ENCODE data around the gene CCDC171. TPM values are rescaled to one million over a fixed set of nuclear protein-coding genes. Genes with fewer than 3 reads are reported as not detected.
"Not testable (repeated sequence)": the region's sequence is repeated elsewhere in the genome, so short reads cannot be mapped to it uniquely, and the experiment has no call there.

The CCDC171 gene
- total and polyA plus RNA-seq, 5 donors, result 0.61 to 3.4 (median 2.6) TPM

- WGBS, result 93% methylated on average over 34 of the region's 36 CpGs
- H3K9me3 ChIP-seq (ENCODE audit: control insufficient read depth, low read length); intact Hi-C loops (cut with DNase I); ATAC-seq; H3K4me1 ChIP-seq (ENCODE audit: control insufficient read depth, insufficient read depth, low read length); H3K27me3 ChIP-seq (ENCODE audit: control insufficient read depth, insufficient read depth); H3K4me3 ChIP-seq (ENCODE audit: low read length); H3K27ac ChIP-seq (ENCODE audit: low read length): not testable (repeated sequence)
- peak in 1 of 3 donors; percentile 26 for DNase-seq
Measured at GRCh38 chr9:15699876-15700559, 147.2 kb downstream of the CCDC171 start.

GRCh38 chr9:15707000-15707399 lies 154.2 kb downstream of the CCDC171 start:
- no peak overlapping the region for H3K4me3 ChIP-seq (ENCODE audit: low read length)
- ATAC-seq (no peak), DNase-seq (no peak)
- H3K9me3 ChIP-seq (ENCODE audit: control insufficient read depth, low read length), result no peaks in the 10 kb centered on the region
- H3K27me3 ChIP-seq (ENCODE audit: control insufficient read depth, insufficient read depth), result no peaks in the 10 kb centered on the region
- 87% methylated on average over 3 of the region's 3 CpGs for WGBS
- intact Hi-C loops (cut with DNase I), result no loop called here
- H3K4me1 ChIP-seq (ENCODE audit: control insufficient read depth, insufficient read depth, low read length), result no peaks in the 10 kb centered on the region
- H3K27ac ChIP-seq (ENCODE audit: low read length), result no peak overlapping the region

DNA sequence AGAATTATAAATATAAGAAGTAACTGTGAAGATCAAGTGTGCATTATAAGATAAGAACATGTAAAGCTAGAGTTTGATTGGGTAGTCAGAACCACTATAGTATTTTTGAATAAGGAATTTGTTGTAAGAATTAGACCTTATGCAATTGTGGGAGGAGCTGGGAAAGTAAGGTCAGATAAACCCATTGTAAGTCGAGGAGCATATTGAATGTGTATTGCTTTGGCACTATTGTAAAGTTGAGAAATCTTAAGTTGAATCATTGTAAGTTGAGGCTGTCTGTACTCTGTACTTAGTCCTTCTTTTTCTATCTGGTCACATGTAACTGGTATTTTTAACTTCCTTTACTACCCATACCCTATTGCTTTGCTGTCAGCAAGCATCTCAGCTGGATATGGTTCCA lies 158.7 kb downstream of the CCDC171 start:
- DNase-seq (no peak), ATAC-seq (no peak)
- Histone ChIP-seq H3K4me1 (ENCODE audit: control insufficient read depth, insufficient read depth, low read length) (no peaks in the 10 kb centered on the region), H3K9me3 (ENCODE audit: control insufficient read depth, low read length) (no peaks in the 10 kb centered on the region), H3K27me3 (ENCODE audit: control insufficient read depth, insufficient read depth) (no peaks in the 10 kb centered on the region), H3K4me3 (ENCODE audit: low read length) (no peak overlapping the region), H3K27ac (ENCODE audit: low read length) (no peak overlapping the region)
- intact Hi-C loops (cut with DNase I), result no loop called here
- 85% methylated on average over 1 of the region's 1 CpG for WGBS

GRCh38 chr9:15711931-15712330 lies 159.1 kb downstream of the CCDC171 start:
- no peaks in the 10 kb centered on the region for H3K9me3 ChIP-seq (ENCODE audit: control insufficient read depth, low read length)
- H3K27ac ChIP-seq (ENCODE audit: low read length), result no peak overlapping the region
- no peaks in the 10 kb centered on the region for H3K4me1 ChIP-seq (ENCODE audit: control insufficient read depth, insufficient read depth, low read length)
- WGBS, result 81% methylated on average over 2 of the region's 2 CpGs
- no peak overlapping the region for H3K4me3 ChIP-seq (ENCODE audit: low read length)
- DNase-seq (no peak), ATAC-seq (no peak)
- no peaks in the 10 kb centered on the region for H3K27me3 ChIP-seq (ENCODE audit: control insufficient read depth, insufficient read depth)
- intact Hi-C loops (cut with DNase I), result no loop called here

DNA sequence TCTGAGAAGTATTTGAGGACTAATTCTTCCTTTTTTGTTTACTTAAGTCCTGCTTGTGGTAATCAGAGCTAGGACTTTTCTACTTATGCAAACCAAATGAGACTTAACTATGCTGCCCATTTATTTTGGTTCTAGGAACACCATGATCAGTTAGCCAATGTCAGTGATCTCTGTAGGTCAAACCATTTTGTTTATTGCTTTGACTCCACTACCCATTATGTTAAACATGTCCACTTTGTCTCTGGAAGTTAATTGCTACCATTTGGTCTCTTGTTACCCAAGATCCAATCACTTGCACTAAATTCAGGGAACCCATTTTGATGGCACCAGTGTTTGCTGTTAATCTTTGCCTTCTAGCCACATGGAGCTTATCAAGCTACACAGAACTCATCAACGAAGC lies 161.9 kb downstream of the CCDC171 start:
- Histone ChIP-seq H3K27me3 (ENCODE audit: control insufficient read depth, insufficient read depth) (no peaks in the 10 kb centered on the region), H3K9me3 (ENCODE audit: control insufficient read depth, low read length) (no peaks in the 10 kb centered on the region), H3K27ac (ENCODE audit: low read length) (no peak overlapping the region), H3K4me3 (ENCODE audit: low read length) (no peak overlapping the region), H3K4me1 (ENCODE audit: control insufficient read depth, insufficient read depth, low read length) (no peaks in the 10 kb centered on the region)
- intact Hi-C loops (cut with DNase I), result no loop called here
- 37% methylated on average over 1 of the region's 1 CpG for WGBS
- ATAC-seq (no peak), DNase-seq (no peak)

GRCh38 chr9:15717290-15717967 lies 164.6 kb downstream of the CCDC171 start:
- ATAC-seq (no peak), DNase-seq (no peak)
- intact Hi-C loops (cut with DNase I), result no loop called here
- no peaks in the 10 kb centered on the region for H3K27me3 ChIP-seq (ENCODE audit: control insufficient read depth, insufficient read depth)
- 90% methylated on average over 5 of the region's 5 CpGs for WGBS
- H3K27ac ChIP-seq (ENCODE audit: low read length), result no peak overlapping the region
- no peak overlapping the region for H3K4me3 ChIP-seq (ENCODE audit: low read length)
- no peaks in the 10 kb centered on the region for H3K4me1 ChIP-seq (ENCODE audit: control insufficient read depth, insufficient read depth, low read length)
- H3K9me3 ChIP-seq (ENCODE audit: control insufficient read depth, low read length), result no peaks in the 10 kb centered on the region

DNA sequence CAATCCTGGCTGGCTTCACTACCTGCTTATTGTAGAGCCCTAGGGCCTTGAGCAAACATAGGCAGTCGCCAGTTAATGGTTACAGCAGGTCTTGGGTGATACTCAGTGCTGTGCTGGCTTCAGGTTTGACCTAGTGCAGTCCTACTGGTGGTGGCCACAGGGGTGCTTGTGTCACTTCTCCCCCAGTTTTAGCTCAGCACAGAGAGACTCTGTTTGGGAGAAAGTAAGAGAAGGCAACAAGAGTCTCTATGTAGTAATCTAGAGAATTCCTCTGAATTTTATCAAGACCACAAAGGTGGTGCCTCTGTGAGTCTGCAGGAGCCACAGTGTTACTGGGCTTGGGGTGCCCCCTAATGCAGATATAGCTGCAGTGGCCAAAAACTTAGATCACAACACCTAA lies 165.6 kb downstream of the CCDC171 start:
- no peak for ATAC-seq
- DNase-seq, result no peak
- Histone ChIP-seq H3K4me1 (ENCODE audit: control insufficient read depth, insufficient read depth, low read length) (no peaks in the 10 kb centered on the region), H3K9me3 (ENCODE audit: control insufficient read depth, low read length) (no peaks in the 10 kb centered on the region), H3K27me3 (ENCODE audit: control insufficient read depth, insufficient read depth) (no peaks in the 10 kb centered on the region), H3K4me3 (ENCODE audit: low read length) (no peak overlapping the region), H3K27ac (ENCODE audit: low read length) (no peak overlapping the region)
- WGBS, result 73% methylated on average over 1 of the region's 1 CpG
- intact Hi-C loops (cut with DNase I), result no loop called here

DNA sequence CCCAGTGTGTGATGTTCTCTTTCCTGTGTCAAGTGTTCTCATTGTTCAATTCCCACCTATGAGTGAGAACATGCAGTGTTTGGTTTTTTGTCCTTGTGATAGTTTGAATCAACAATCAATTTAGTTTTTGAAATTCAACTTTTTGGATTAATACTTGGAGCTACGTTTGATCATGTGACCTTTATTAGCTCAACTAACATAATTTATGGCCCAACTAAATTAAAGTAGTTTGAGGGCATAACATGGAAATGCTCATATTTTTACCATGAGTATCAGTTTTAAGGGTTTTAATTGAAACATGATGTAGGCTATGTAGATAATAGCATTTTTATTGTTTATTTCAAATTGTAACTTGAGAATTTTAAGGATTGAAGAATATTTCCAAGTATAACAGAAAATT lies 168.0 kb downstream of the CCDC171 start:
- Histone ChIP-seq H3K9me3 (ENCODE audit: control insufficient read depth, low read length) (no peaks in the 10 kb centered on the region), H3K27ac (ENCODE audit: low read length) (no peak overlapping the region), H3K4me1 (ENCODE audit: control insufficient read depth, insufficient read depth, low read length) (no peaks in the 10 kb centered on the region), H3K27me3 (ENCODE audit: control insufficient read depth, insufficient read depth) (no peaks in the 10 kb centered on the region), H3K4me3 (ENCODE audit: low read length) (no peak overlapping the region)
- 84% methylated on average over 1 of the region's 1 CpG for WGBS
- ATAC-seq, result no peak
- intact Hi-C loops (cut with DNase I), result no loop called here
- no peak for DNase-seq

DNA sequence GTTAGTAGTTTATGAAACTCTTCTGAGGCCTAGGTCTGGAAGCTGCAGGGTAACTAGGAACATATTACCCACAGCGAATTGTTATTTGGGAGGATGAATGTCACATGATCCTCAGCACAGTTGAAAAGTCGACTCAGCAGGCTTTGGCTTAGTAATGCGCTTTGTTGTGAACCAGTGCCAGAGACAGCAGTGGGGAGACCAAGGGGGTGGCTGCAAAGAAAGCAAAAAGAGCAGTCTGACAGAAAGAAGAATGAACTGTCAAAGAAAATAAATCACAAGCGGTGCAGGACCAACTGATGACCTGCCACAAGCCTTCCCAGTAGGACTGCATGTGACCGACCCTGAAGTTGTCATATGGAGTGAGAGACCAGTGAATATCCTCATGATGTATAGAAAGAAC lies 170.0 kb downstream of the CCDC171 start:
- intact Hi-C loops (cut with DNase I), result no loop called here
- H3K9me3 ChIP-seq (ENCODE audit: control insufficient read depth, low read length), result no peaks in the 10 kb centered on the region
- DNase-seq (no peak), ATAC-seq (no peak)
- no peaks in the 10 kb centered on the region for H3K27me3 ChIP-seq (ENCODE audit: control insufficient read depth, insufficient read depth)
- no peaks in the 10 kb centered on the region for H3K4me1 ChIP-seq (ENCODE audit: control insufficient read depth, insufficient read depth, low read length)
- H3K27ac ChIP-seq (ENCODE audit: low read length), result no peak overlapping the region
- no peak overlapping the region for H3K4me3 ChIP-seq (ENCODE audit: low read length)
- WGBS, result 55% methylated on average over 5 of the region's 5 CpGs

- Histone ChIP-seq H3K4me1 (ENCODE audit: control insufficient read depth, insufficient read depth, low read length) (no peaks in the 10 kb centered on the region), H3K9me3 (ENCODE audit: control insufficient read depth, low read length) (no peaks in the 10 kb centered on the region), H3K27me3 (ENCODE audit: control insufficient read depth, insufficient read depth) (no peaks in the 10 kb centered on the region), H3K27ac (ENCODE audit: low read length) (no peak overlapping the region), H3K4me3 (ENCODE audit: low read length) (no peak overlapping the region)
- intact Hi-C loops (cut with DNase I), result no loop called here
- DNase-seq (no peak), ATAC-seq (no peak)
- 95% methylated on average over 1 of the region's 1 CpG for WGBS
Measured at GRCh38 chr9:15724016-15724415, 171.2 kb downstream of the CCDC171 start.

- ATAC-seq, result no peak
- Histone ChIP-seq H3K27ac (ENCODE audit: low read length) (no peak overlapping the region), H3K4me3 (ENCODE audit: low read length) (no peak overlapping the region), H3K27me3 (ENCODE audit: control insufficient read depth, insufficient read depth) (no peaks in the 10 kb centered on the region), H3K9me3 (ENCODE audit: control insufficient read depth, low read length) (no peaks in the 10 kb centered on the region), H3K4me1 (ENCODE audit: control insufficient read depth, insufficient read depth, low read length) (no peaks in the 10 kb centered on the region)
- intact Hi-C loops (cut with DNase I), result no loop called here
- DNase-seq, result no peak
- WGBS, result 28% methylated on average over 1 of the region's 1 CpG
Measured at GRCh38 chr9:15724612-15725011, 171.8 kb downstream of the CCDC171 start.

Measured in right cardiac atrium (tissue), 5 donors.